ENCODE results near the gene GRIN2C. TPM values are rescaled to one million over a fixed set of nuclear protein-coding genes. Genes with fewer than 3 reads are reported as not detected.

Gene GRIN2C
- total RNA-seq: under 0.01 TPM in 1 of 2 replicates, not detected in the other

GRCh38 chr17:74859459-74860228 lies at the start of gene GRIN2C:
Gene GRIN2C (minus strand): TSS chr17:74859885. CDS start chr17:74855092, 4,793 bp downstream.

GRCh38 chr17:74892974-74893911 lies 33.6 kb upstream of the GRIN2C start, which contains the start of gene FADS6:
Gene FADS6 (minus strand): TSS chr17:74893633. CDS start chr17:74893595, 38 bp downstream.

GRCh38 chr17:74872313-74873036 lies 12.8 kb upstream of the GRIN2C start, which contains the start of gene FDXR:
Gene FDXR (minus strand): TSS chr17:74872994. CDS start chr17:74872944, 50 bp downstream.

Other genes starting within 250 kb of the GRIN2C start
- not detected in 2 replicates for gene CD300E, start 236.1 kb downstream of the GRIN2C start, total RNA-seq
- gene CD300LF, start 147.0 kb downstream of the GRIN2C start, total RNA-seq: not detected in 2 replicates
- gene RAB37, start 122.6 kb downstream of the GRIN2C start, total RNA-seq: under 0.01 and 0.46 TPM in 2 replicates
- 12.7 and 14.9 TPM in 2 replicates for gene NHERF1, start 111.3 kb downstream of the GRIN2C start, total RNA-seq
- gene NAT9, start 83.5 kb downstream of the GRIN2C start, total RNA-seq: 36.1 and 36.5 TPM in 2 replicates
- 56.5 and 64.3 TPM in 2 replicates for gene FDXR, start 13.1 kb upstream of the GRIN2C start, total RNA-seq
- not detected in 2 replicates for gene FADS6, start 33.7 kb upstream of the GRIN2C start, total RNA-seq
- not detected in 2 replicates for gene USH1G, start 63.4 kb upstream of the GRIN2C start, total RNA-seq
- gene OTOP2, start 64.4 kb upstream of the GRIN2C start, total RNA-seq: not detected in 2 replicates
- gene OTOP3, start 76.0 kb upstream of the GRIN2C start, total RNA-seq: not detected in 2 replicates
- 12.3 and 21.7 TPM in 2 replicates for gene HID1, start 112.9 kb upstream of the GRIN2C start, total RNA-seq
- gene CDR2L, start 127.7 kb upstream of the GRIN2C start, total RNA-seq: 13.4 and 18.8 TPM in 2 replicates
- 45.1 and 46.4 TPM in 2 replicates for gene MRPL58, start 152.8 kb upstream of the GRIN2C start, total RNA-seq
- gene ATP5PD, start 187.1 kb upstream of the GRIN2C start, total RNA-seq: 221 and 285 TPM in 2 replicates
- 10.1 and 13.2 TPM in 2 replicates for gene KCTD2, start 187.3 kb upstream of the GRIN2C start, total RNA-seq
- 8.8 and 16.9 TPM in 2 replicates for gene SLC16A5, start 228.1 kb upstream of the GRIN2C start, total RNA-seq